GM12892 (cell line): ENCODE measurements around the gene WNT16. TPM values are rescaled to one million over a fixed set of nuclear protein-coding genes. Genes with fewer than 3 reads are reported as not detected.
"Not testable (repeated sequence)": the region's sequence is repeated elsewhere in the genome, so short reads cannot be mapped to it uniquely, and the experiment has no call there.

Source experiments
- DNase-seq: peaks from one replicate; pipeline ENCODE4 v3.0.0; 2011; ENCODE audit not compliant: insufficient read length
- FAIRE-seq: peaks from 2 replicates; lab custom pipeline; 2011; peaks lifted over from hg19 to GRCh38; lab: Jason Lieb, UNC
- POLR2A ChIP-seq: IDR thresholded peaks from 2 replicates; pipeline ENCODE4 v1.6.1; 2011; ENCODE audit warnings: low read depth, low read length, control low read depth
- POLR2AphosphoS5 ChIP-seq: IDR thresholded peaks from 2 replicates; pipeline ENCODE4 v1.6.1; 2011; ENCODE audit warnings: low read depth, low read length, control low read depth
- TAF1 ChIP-seq: IDR thresholded peaks from 2 replicates; pipeline ENCODE4 v1.6.1; 2011; ENCODE audit warnings: low read depth, mild to moderate bottlenecking, control low read depth, low read length, borderline replicate concordance
- polyA plus RNA-seq: library from polyadenylated mRNA; unstranded; fragments of >200 nt; gene quantifications from one replicate; pipeline ENCODE4 v1.2.1, GENCODE V29; 2012; ENCODE audit warnings: missing spikeins, inconsistent platforms; ENCODE audit not compliant: missing spikeins

Gene WNT16
- not detected for polyA plus RNA-seq

GRCh38 chr7:121328508-121329190 lies at the start of gene WNT16:
WNT16 (plus strand) TSS chr7:121329000; CDS start chr7:121329293, 293 bp downstream.
- no peak for TF ChIP-seq POLR2AphosphoS5
- no peak for TF ChIP-seq TAF1
- TF ChIP-seq POLR2A: no peak
- DNase-seq (no peak), FAIRE-seq (no peak)

DNA sequence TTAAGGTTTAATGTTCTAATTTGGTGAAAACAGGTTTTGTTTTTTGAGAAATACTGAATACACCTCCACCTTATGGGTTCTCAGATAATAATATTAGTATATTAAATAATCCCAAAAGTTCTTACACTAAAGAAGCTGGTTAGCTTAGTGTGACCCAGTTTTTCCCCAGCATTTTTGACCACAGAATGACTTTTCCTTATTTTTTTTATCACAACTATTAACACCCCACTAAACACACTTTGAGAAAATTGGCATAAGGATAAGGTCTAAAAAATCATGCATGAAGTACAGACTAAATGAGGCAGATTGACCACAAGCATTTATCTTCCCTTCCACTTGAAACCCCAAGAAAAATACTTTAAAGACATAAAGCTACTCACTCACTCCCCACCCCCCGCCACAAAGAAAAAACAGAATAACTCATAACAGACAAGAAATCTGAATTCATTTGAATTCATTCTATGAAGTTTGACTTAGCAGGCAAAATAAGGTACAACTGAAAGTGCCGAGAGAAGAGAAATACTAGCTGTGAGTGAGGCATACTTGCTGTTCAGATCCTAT lies 49.7 kb upstream of the WNT16 start:
- TF ChIP-seq POLR2A (no peak), POLR2AphosphoS5 (no peak), TAF1 (no peak)
- DNase-seq: no peak
- no peak for FAIRE-seq

DNA sequence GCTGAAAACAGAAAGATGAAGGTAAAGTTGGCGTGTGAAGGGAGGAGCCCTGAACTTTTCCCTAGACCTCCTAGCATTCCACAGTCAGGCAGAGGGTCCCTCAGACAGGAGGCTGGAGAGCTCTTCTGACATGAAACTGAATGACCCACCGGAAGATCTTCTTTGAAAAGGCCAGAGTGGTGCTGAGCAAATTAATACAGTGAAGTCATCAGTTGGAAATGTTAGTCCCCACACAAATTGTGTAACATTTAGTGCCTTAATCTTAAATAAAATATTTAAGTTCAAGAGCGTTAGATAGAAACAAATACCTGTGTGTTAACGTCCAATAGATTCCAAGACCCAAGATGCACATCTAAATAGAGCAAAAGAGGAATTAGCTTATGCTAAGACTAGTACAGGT lies 49.0 kb upstream of the WNT16 start:
- FAIRE-seq: no peak
- no peak for DNase-seq

DNA sequence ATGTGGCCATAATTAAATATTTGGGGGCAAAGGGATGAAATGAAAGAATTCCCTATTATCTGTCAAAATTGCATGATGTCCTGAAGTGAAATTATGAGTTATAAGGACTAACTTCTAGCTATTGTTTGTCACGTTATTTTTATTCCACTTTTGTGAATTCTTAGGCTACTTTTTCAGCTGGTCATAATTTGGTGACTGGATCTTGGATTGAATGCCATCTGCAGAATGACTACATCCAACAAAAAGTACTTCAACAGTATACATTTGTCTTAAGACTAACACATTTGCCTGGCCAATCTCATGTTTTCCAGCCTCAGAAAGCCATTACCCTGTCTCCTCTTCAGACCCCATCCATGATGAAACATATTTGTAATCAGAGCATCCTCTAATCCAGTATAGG lies 48.1 kb upstream of the WNT16 start:
- no peak for DNase-seq
- TF ChIP-seq TAF1 (no peak), POLR2A (no peak), POLR2AphosphoS5 (no peak)
- no peak for FAIRE-seq

More for the DNA sequence above, 49.0 kb upstream of the WNT16 start:
- TF ChIP-seq TAF1: no peak
- no peak for TF ChIP-seq POLR2AphosphoS5
- no peak for TF ChIP-seq POLR2A

- TF ChIP-seq POLR2A: no peak
- no peak for TF ChIP-seq TAF1
- no peak for TF ChIP-seq POLR2AphosphoS5
- DNase-seq (no peak), FAIRE-seq (no peak)
Measured at GRCh38 chr7:121282129-121282528, 46.7 kb upstream of the WNT16 start.

- DNase-seq (no peak), FAIRE-seq (no peak)
- TF ChIP-seq TAF1 (no peak), POLR2A (no peak), POLR2AphosphoS5 (no peak)
Measured at GRCh38 chr7:121285066-121285667, 43.6 kb upstream of the WNT16 start.

DNA sequence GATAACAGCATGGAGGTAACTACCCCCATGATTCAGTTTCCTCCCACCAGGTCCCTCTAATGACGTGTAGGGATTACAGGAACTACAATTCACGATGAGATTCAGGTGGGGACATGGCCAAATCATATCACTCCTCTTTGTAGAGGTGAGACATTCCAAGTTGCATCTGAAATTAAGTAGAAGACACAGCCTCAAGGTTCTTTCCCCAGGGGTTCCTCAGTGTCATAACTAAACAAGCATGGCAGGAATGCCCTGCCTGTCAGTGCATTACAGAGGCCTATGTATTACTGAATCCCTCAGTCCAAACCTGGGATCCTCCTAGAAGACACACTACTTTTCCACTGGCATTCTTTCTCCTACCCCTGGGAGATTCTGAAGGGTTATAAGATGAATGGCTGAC lies 42.6 kb upstream of the WNT16 start:
- DNase-seq: no peak
- TF ChIP-seq POLR2AphosphoS5: no peak
- TF ChIP-seq TAF1: no peak
- no peak for TF ChIP-seq POLR2A
- no peak for FAIRE-seq

- FAIRE-seq: no peak
- no peak for TF ChIP-seq TAF1
- no peak for TF ChIP-seq POLR2A
- no peak for DNase-seq
Measured at GRCh38 chr7:121286742-121287734, 41.8 kb upstream of the WNT16 start.

DNA sequence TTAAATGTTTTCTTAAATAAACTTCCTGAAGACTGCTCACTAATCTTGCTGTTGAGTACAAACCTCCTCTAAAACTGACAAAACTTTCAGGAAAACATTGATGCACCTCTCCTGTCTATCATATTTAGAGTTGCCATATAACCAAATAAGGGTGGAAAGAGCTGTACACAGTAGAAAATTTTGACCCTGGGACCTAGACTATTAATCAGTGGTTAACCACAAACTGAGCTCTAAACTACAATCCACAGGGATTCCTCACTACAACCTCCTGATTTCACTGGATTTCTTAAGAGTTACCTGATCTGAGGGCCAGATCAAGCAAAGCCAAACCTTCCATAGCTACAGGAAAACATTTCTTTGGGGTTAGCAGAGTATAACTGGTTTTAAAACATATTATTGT lies 39.9 kb upstream of the WNT16 start:
- TF ChIP-seq POLR2A (no peak), POLR2AphosphoS5 (no peak), TAF1 (no peak)
- FAIRE-seq: no peak

GRCh38 chr7:121289930-121290329 lies 38.9 kb upstream of the WNT16 start:
- FAIRE-seq, DNase-seq: not testable (repeated sequence)

More for the DNA sequence above, 39.9 kb upstream of the WNT16 start:
- no peak for DNase-seq

DNA sequence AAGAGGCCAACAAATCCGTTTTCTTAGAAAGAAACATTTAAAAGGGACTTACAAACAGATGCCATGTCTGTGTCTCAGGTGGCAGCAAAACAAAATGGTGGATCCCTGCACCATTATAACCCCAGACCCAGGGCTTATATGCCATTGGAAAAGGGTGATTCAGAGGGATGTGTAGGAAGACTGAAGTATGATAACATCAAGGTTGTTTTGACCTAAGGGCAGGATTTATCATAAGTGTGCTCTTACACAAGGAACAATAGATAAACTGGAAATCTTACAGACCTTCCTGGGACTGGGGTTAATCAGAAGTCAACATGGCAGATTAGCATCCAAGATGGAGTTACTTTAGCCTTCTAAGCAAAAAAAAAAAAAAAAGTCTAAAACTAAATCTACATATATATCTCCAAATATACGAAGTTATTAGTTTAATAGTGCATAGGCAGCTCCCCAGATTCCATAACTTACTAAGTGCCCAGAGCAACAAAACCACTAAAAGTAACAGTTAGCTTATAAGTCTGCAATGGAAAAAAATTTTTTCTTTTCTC lies 34.3 kb upstream of the WNT16 start:
- no peak for TF ChIP-seq POLR2A
- no peak for TF ChIP-seq TAF1
- no peak for TF ChIP-seq POLR2AphosphoS5
- DNase-seq (no peak), FAIRE-seq (no peak)
